ENCODE measurements around the gene PWWP2B.
A peak's percentile ranks its signal among the peaks of the same experiment; 100 is the strongest.
"Not testable (repeated sequence)": the region's sequence is repeated elsewhere in the genome, so short reads cannot be mapped to it uniquely, and the experiment has no call there.

The PWWP2B gene

GRCh38 chr10:132380986-132381385 is 16.0 kb upstream of the PWWP2B start:
- not testable (repeated sequence) for DNase-seq (ENCODE audit: low read depth, low spot score)

GRCh38 chr10:132381741-132382140 is 15.3 kb upstream of the PWWP2B start:
- no peak for DNase-seq (ENCODE audit: low read depth, low spot score)

- no peak for DNase-seq (ENCODE audit: low read depth, low spot score)
Measured at GRCh38 chr10:132382231-132382922, 14.6 kb upstream of the PWWP2B start.

GRCh38 chr10:132383101-132383500 is 13.9 kb upstream of the PWWP2B start:
- DNase-seq (ENCODE audit: low read depth, low spot score) = no peak

DNA sequence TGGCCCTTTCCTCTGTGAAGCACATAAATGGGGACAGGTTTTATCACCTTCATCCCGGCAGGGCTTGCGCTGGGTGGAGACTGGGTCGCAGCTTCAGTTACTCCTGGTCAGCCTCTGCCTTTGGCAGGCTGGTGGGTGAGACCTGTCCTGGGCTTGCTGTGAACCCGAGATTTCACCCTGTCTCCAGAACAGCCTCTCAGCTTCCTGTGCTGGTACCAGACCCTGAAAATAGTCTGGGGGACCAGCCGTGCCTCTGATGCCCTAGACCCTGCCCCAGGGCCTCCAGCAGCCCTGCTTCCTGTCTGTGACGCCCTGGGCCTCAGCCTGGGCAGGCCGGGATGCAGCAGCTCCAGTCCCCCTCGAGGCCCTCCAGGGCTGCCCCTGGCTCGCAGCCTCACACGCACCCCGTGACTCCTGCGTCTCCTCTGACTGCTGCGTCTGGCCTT is 13.2 kb upstream of the PWWP2B start:
- no peak for DNase-seq (ENCODE audit: low read depth, low spot score)

DNA sequence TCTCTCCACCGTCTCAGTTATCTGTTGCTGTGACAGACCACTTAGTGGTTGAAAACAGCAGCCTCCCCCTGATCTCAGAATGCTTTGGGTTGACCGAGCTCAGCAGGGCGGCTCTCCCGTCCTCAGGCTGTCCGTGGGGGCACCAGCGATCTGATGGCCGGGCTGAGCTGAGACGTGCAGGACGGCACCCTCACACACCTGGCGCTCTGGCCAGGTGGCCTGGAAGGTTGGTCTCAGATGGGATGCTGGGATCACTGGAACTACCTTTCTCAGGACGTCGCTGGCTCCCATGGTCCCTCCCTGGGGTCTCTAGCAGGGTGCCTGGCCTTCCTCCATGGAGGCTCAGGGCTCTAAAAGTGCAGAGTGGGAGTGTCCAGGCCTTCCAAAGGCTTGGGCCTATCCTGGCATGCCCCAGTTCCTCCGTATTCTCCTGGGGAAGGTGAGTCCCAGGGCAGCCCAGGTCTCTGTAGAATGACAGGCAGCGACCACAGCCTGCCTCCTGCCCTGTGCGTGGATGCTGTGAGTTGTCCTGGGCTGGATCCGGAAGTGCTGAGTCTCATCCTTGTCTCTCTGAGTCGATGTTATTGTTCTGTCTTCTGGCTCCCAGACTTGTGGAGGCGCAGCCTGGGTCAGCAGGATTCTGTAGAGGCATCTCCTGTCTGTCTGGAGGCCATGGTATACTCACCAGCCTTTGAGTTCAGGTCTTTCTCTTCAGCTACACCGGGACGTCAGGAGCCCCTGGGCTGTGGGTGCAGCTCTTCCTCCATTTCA is 12.2 kb upstream of the PWWP2B start:
- no peak for DNase-seq (ENCODE audit: low read depth, low spot score)

GRCh38 chr10:132385389-132385667 is 11.7 kb upstream of the PWWP2B start:
- DNase-seq (ENCODE audit: low read depth, low spot score) = no peak

GRCh38 chr10:132385721-132386418 is 11.1 kb upstream of the PWWP2B start:
- no peak for DNase-seq (ENCODE audit: low read depth, low spot score)

GRCh38 chr10:132386419-132386831 is 10.6 kb upstream of the PWWP2B start:
- DNase-seq (ENCODE audit: low read depth, low spot score) = no peak

DNA sequence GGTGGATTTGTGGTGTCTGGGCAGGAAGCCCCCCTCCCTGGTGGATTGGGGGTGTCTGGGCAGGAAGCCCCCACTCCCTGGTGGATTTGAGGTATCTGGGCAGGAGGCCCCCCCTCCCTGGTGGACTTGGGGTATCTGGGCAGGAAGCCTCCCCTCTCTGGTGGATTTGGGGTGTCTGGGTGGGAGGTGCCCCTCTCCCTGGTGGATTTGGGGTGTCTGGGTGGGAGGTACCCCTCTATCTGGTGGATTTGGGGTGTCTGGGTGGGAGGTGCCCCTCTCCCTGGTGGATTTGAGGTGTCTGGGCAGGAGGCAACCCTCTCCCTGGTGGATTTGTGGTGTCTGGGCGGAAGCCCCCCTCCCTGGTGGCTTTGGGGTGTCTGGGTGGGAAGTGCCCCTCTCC is 10.1 kb upstream of the PWWP2B start:
- not testable (repeated sequence) for DNase-seq (ENCODE audit: low read depth, low spot score)

GRCh38 chr10:132387764-132388210 is 9.2 kb upstream of the PWWP2B start:
- peak; percentile 76 for DNase-seq (ENCODE audit: low read depth, low spot score)

- DNase-seq (ENCODE audit: low read depth, low spot score) = no peak
Measured at GRCh38 chr10:132388891-132389432, 8.0 kb upstream of the PWWP2B start.

- DNase-seq (ENCODE audit: low read depth, low spot score) = no peak
Measured at GRCh38 chr10:132389433-132390169, 7.4 kb upstream of the PWWP2B start.

GRCh38 chr10:132390170-132390920 is 6.7 kb upstream of the PWWP2B start:
- DNase-seq (ENCODE audit: low read depth, low spot score) = no peak

GRCh38 chr10:132390921-132391675 is 5.9 kb upstream of the PWWP2B start:
- DNase-seq (ENCODE audit: low read depth, low spot score) = no peak

DNA sequence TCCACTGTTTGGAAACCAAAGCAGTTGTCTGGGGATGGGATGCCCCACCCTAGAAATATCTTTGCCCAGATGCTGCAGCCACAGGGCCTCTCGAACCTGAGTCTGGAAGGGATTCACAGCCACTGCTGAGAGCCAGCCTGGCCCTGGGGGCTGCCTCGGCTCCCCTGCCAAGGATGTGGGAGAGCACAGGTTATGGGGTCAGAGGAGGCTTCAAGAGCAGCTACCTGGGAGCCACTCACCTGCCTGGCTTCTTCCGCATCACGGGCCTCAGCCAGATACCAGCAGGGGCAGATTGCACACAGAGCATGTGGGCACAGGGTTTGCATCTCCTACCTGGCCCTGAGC is 5.4 kb upstream of the PWWP2B start:
- DNase-seq (ENCODE audit: low read depth, low spot score) = no peak

- DNase-seq (ENCODE audit: low read depth, low spot score) = no peak
Measured at GRCh38 chr10:132392184-132392800, 4.7 kb upstream of the PWWP2B start.

DNA sequence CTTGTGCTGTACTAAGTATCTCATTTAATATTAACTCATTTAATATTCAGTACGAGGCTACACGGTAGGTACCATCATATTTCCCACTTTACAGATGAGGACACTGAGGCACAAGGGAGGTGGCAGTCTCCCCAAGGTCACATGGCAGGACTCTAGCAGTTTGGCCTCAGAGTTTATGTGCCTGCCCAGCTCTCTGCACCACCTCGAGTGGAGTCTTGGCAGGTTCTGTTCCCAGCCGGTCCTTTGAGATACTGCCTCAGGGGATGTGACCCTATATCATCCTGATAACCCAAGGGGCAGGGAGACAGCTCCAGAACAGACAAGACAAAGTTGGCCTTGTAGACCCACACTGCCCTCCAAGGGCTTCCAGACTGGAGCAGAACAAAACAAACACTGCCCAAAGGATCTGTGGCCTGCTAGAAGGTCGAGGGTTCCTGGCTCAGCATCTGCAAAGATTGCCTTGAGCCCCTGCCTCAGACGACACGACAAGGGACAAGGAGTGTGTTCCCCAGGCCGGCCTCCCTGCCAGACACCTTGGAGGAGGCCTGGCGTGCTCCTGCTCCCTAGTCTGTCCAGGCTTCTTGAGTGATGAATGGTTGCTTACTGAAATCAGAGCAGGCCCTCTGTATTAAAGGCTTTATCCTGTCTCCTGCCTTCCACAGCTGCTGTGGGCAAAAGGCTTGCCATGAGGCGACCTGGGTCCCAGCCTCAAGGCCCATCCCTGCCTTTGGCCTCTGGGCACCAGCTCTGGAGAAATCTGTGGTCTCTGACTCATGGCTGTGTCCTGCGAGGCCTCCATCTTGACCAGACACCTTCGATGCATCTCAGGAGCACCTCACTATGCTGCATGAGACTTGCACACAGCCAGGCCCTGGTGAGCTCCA is 3.9 kb upstream of the PWWP2B start:
- no peak for DNase-seq (ENCODE audit: low read depth, low spot score)

DNA sequence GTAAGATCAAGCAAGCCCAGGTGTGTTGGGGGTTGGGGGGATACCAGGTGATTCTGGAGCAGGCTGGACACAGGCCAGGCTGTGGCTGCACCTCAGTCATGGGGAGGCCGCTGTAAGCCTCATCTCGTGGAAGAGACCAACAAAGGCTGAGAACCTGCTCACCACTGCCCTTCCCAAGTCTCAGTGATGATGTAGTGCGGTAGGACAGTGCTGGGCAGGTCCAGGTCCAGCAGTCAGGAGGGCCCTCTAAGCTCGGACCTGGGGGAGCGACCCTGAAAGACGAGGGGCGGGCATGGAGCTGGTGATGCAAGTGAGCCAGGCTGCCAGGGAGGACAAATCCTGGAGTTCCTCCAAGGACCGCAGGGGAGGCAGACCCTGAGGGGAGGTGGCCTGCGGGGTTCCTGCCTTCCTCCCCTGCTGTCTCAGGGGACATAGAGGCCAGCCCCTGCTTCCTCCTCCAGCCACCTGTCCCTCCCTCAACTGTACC is 3.3 kb upstream of the PWWP2B start:
- DNase-seq (ENCODE audit: low read depth, low spot score) = no peak

Measured in ELF-1 (cell line).